Stimulated activated CD4-positive, alpha-beta T cell treated with anti-CD3 and anti-CD28 coated beads, TNF-alpha, amount 100 ng/mL, for 1 hour (primary cell): Measurements from ENCODE around the gene SLCO4A1.

ENCODE experiments used
- DNase-seq, 3 donors: peaks; one replicate each; pipeline ENCODE4 v3.0.0-alpha.2; 2020; ENCODE audit warnings: low read depth in 3 of 3, low spot score in 1 of 3

SLCO4A1 gene

GRCh38 chr20:62637110-62637509 is 5.2 kb upstream of the SLCO4A1 start:
- no peak for DNase-seq

DNA sequence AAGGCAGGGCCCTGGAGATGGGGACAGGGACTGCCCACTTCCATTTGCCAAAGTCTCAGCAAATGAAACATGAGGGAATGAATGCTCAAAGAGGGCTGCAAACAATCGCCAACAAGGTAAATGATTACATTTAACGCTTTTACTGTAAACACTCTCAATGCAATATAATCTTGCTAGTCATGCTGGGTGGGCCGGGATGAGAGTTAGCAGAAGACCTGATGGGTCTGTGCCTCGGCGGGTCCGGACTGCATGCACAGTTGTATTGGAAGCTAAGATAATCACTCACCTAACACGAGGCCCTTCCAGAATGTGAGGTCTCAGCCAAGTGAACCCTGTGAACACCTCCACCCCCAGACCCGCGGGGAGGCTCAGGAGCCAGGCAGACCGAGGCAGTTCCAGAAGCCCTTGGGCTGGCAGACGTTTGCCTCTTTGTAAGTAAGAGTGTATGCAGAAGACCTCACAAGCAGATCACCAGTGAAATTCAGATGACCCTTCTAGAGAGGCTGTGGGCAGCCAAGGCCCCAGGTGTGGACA is 4.7 kb upstream of the SLCO4A1 start:
- no peak for DNase-seq

DNA sequence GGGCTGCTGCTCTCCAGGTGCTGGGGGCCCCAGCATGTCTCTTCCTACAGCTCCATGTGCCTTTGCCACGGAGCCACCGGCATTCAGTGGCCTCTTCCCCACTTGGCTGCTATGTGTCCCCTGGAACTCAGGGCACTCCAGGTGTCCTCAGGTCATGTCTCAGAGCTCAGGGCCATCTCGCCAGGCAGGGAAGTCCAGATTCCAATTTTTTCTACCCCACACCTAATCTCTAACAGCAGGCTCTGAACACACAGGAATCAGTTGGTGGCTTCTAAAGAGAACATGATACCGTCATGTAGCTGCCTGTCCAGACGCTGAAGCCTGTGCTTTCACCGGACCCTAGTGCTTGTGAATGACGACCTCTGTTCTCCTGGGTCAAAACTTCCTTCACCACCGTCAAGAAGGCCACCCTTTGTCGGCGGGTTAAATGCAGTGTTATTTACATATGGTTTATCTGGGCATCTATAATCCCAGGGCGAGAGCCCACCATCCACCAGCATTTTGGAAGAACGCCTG is 4.2 kb upstream of the SLCO4A1 start:
- DNase-seq = no peak

GRCh38 chr20:62638679-62639406 is 3.5 kb upstream of the SLCO4A1 start:
- no peak for DNase-seq

- no peak for DNase-seq
Measured at GRCh38 chr20:62639765-62640164, 2.5 kb upstream of the SLCO4A1 start.

GRCh38 chr20:62640870-62641269 is 1.4 kb upstream of the SLCO4A1 start:
- DNase-seq = no peak

GRCh38 chr20:62641321-62642050 is 817 bp upstream of the SLCO4A1 start:
- DNase-seq = no peak

- peak in 1 of 3 donors; percentile 47 for DNase-seq
Measured at GRCh38 chr20:62642666-62643520, 590 bp downstream of the SLCO4A1 start.

DNA sequence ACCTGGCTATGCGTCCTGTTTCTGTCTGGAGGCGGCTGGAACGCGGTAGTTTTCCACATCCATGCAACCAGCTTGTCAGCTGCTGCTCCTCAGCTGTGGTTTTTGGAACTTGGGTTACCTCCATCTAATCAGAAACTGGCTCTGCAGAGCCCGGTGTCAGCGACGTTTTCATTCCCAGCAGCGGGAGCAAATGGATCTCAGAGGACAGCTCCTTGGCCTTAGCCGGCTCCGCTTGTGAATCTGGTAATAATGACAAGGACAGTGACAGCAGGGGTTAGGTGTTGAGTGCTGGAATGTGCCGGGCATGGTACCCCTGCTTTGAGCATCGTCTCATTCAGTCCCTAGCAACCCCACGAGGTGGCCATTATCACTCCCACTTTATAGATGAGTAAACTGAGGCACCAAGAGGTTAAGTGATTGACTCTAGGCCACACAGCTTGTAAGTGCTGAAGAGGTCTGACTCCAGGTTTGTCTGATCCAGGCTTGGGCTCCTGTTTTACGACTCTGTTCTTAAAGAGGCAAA is 1.3 kb downstream of the SLCO4A1 start:
- DNase-seq = no peak

DNA sequence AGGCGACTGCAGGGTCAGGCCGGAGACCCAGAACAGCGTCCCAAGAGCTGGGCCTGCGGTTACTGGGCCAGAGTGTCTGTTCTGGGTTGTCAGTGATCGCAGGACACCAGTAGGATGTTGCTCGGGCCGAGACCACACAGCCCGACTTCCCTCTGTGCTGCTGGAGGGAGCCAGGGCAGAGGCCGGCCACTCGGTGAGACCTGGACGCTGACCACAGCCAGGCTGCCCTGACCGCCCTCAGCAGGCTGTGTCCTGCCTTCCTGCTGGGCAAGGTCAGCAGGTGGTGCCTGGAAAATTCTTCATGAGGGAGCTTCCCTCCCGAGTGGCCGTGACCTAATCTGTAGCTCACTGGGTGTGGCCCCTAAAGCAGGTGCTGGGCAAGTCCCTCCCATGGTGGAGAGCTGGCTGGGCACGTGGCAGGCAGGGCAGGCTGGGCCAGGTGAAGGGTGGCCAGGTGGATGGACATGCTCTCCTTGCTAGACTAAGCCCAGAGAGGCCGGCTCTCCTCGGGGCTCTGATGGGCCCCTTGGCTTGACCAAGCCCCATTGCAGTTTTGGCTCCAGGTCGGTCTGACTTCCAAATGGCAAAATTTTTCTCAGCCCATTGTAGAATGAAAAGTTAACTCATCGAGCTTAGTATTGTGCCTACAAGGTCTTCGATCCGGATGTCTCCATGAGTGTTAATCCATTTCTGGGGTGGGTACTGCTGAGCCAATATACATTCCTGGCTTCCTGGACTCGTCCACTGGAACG is 1.9 kb downstream of the SLCO4A1 start:
- no peak for DNase-seq

DNA sequence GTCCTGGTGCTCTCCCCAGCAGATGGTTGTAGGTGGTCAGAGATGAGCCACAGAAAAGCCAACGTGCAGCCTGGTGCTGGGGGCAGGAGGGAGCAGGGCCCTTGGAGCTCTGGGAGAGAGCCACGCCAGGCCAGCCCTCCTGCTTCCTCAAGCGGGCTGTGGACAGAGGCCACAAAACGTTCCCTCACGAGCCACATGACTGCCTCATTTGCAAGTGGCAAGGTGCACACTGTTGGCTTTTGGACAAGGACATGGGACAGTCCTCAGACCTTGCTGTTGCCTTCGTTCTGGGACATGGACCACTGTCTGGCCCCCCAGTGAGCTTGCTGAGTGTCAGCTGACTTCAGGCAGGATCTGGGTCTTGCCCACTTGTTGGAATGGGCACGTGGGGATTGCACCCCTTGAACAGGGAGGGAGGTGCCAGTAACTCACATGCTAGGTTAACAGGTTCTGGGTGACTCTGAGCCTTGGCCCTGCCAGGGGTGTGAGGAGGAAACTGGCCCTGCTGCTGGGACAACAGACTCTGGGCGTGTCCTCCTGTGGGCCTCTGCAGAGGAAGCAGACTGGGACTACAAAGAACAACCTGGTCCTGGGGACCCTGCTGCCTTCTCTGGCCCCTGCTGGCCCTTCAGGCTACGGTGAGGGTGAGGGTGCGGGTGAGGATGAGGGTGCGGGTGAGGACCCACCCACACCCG is 2.6 kb downstream of the SLCO4A1 start:
- no peak for DNase-seq

DNA sequence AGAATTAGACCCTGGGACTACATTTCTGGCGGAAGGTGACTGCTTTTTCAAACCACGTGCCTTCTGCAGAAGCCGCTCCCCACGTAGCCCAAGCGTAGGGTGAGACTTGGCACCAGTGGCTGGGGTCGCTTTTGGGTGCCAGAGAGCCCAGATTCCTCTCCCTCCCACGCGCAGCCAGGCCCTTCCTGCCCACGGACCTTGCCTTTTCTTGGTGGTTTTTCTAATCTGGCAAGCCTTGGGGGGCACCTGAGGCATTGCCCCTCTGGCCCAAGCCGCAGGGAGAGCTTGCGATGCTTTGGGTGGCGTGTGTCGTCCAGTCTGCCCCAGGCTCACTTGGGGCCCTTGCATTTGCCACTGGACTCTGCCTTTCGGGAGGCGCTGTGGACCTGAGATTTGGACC is 3.3 kb downstream of the SLCO4A1 start:
- no peak for DNase-seq

GRCh38 chr20:62646851-62647520 is 4.7 kb downstream of the SLCO4A1 start:
- DNase-seq = no peak

DNA sequence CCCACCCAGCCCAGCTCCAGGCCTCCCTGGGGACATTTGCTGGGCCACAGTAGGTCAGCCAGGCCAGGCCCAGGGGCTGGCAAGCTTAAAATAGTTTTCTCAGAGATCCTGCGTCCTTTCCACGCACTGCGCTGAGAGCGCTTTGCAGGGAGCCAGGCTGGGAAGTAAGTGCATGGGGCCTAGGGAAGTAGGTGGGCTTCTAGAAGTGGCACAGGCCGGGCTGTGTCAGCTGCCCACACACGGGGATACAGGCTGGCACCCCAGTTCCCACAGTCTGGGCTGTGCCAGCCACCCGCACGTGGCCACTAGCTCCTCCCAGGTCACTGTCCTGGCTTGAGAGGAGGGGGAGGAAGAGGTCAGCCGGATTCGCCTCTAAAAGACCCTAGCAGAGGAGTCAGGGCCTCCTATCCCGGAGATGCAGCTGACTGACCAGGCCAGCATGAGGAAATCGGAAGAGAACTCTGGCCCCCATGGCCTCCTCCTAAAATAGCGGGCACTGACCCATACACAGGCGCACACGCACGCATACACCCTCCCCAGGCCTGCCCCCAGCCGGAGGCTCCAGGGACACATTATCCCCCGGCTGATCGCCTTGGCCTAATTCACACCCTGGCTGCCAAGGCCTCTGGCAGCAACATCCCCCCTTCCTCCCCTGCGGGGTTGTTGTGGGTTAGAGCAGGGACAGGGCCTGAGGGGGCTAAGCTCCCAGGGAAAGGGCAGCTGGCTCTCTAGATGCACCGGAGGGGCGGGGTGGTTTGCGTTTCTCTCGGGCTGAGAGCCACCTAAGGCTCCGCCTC is 5.4 kb downstream of the SLCO4A1 start:
- DNase-seq = no peak

DNA sequence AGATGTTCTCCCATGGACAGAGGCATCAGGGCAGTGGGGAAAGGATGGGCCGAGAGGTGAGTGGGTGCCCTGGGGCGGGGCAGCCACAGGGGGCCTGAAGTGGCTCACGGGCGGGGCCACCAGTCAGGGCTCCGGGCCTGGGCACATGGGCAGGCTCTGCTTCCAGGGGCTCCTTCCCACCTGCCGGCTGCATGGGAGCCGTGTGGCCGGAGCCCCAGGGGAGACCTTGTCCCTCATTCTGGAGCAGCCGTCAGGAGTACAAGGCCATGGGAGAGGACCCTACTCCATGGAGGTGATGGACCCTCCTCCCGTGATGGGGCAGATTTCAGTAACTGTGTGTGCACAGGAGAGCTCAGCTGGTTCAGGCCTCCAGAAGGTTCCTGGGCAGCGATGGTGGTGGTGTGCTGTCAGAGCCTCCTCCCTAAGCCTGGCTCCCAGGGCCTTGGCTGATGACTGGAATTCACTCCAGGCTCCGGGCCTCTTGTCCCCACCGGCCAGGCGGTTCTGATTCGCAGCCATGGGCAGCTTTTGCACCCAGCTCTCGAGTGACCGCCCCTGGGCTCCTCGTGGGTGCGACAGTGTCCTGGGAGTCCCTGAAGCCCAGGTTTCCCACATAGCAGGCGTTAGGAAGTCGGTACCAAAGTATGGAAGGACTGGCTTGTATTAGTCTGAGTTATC is 6.2 kb downstream of the SLCO4A1 start:
- no peak for DNase-seq

GRCh38 chr20:62649140-62649539 is 6.8 kb downstream of the SLCO4A1 start:
- DNase-seq = no peak

DNA sequence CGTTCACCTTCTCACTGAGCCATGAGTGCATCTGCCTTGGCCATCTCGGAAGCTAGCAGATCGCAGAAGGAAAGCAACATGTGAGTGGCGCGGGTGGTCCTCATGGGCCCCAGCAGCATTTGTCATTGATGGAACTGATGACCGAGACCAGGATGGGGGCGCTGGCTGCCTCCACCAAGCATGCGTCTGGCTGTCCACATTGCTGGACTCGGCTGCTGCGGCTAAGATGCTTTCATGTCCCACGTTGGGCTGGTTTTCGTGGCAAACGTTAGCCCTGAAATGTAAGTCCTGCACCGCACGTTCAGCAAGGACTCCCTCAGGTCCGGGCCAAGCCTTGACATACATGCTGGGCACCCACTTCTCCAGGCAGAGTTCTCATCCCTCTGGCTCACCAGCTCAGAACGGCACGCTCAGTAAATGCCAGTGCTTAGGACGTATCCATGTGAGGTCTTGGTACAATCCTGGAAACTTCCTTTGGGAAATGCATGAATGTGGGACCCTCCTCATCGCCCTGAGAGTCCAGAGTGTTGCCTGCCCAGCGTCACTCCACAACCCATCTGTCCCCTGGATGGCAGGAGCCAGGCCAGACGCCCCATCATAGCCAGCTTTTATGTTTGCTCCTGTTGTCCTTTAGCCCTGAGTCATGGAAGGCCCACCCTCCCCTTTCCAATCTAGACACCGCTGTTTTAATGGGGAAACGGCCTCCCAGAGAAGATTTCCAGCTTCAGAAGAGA is 8.4 kb downstream of the SLCO4A1 start:
- no peak for DNase-seq
